Astrocyte (in vitro differentiated cells and primary cell): Measurements from ENCODE around the gene SOX14. TPM values are rescaled to one million over a fixed set of nuclear protein-coding genes. Genes with fewer than 3 reads are reported as not detected.

Source experiments
- DNase-seq: peaks from one replicate; pipeline ENCODE4 v3.0.0-alpha.2; 2010; ENCODE audit warnings: low read depth
- FAIRE-seq: peaks from 2 replicates; lab custom pipeline; 2011; peaks lifted over from hg19 to GRCh38; lab: Jason Lieb, UNC
- H2AFZ ChIP-seq: 2 replicates; pipeline ENCODE4 v1.6.0; 2012; ENCODE audit warnings: low read depth, low read length, inconsistent platforms
- H3K27ac ChIP-seq: 2 replicates; pipeline ENCODE4 v1.5.1; 2011; ENCODE audit warnings: low read depth, low read length, inconsistent platforms
- H3K27me3 ChIP-seq: 2 replicates; pipeline ENCODE4 v1.6.0; 2011; ENCODE audit warnings: low read length, inconsistent platforms; ENCODE audit not compliant: insufficient read depth
- H3K36me3 ChIP-seq: 2 replicates; pipeline ENCODE4 v1.5.1; 2011; ENCODE audit warnings: low read length, inconsistent platforms; ENCODE audit not compliant: insufficient read depth
- H3K4me1 ChIP-seq: 2 replicates; pipeline ENCODE4 v1.5.1; 2011; ENCODE audit warnings: low read length, inconsistent platforms; ENCODE audit not compliant: insufficient read depth
- H3K4me2 ChIP-seq: 2 replicates; pipeline ENCODE4 v1.6.0; 2012; ENCODE audit warnings: low read length, inconsistent platforms
- H3K4me3 ChIP-seq: 2 replicates; pipeline ENCODE4 v1.5.1; 2011; ENCODE audit warnings: low read depth, mild to moderate bottlenecking, low read length, inconsistent platforms; ENCODE audit not compliant: insufficient read depth
- H3K79me2 ChIP-seq: 2 replicates; pipeline ENCODE4 v1.6.0; 2012; ENCODE audit warnings: mild to moderate bottlenecking, low read length, inconsistent platforms; ENCODE audit not compliant: insufficient read depth
- H3K9ac ChIP-seq: 2 replicates; pipeline ENCODE4 v1.6.0; 2012; ENCODE audit warnings: mild to moderate bottlenecking, low read length, inconsistent platforms
- H3K9me3 ChIP-seq: 2 replicates; pipeline ENCODE4 v1.5.1; 2012; ENCODE audit warnings: low read depth, mild to moderate bottlenecking, low read length, inconsistent platforms; ENCODE audit not compliant: insufficient read depth
- H4K20me1 ChIP-seq: 2 replicates; pipeline ENCODE4 v1.6.0; 2012; ENCODE audit warnings: low read length, inconsistent platforms; ENCODE audit not compliant: insufficient read depth
- H3K27ac Mint-ChIP-seq: one replicate; pipeline ENCODE4 v1.8.0; 2021; ENCODE audit warnings: mild to moderate bottlenecking, mixed read lengths; ENCODE audit not compliant: unreplicated experiment
- H3K27me3 Mint-ChIP-seq: one replicate; pipeline ENCODE4 v1.8.0; 2021; ENCODE audit warnings: low read depth, mixed read lengths; ENCODE audit not compliant: unreplicated experiment
- H3K36me3 Mint-ChIP-seq: one replicate; pipeline ENCODE4 v1.8.0; 2021; ENCODE audit warnings: low read depth, mixed read lengths; ENCODE audit not compliant: unreplicated experiment
- H3K4me1 Mint-ChIP-seq: one replicate; pipeline ENCODE4 v1.8.0; 2021; ENCODE audit warnings: low read depth, mixed read lengths; ENCODE audit not compliant: unreplicated experiment
- H3K4me3 Mint-ChIP-seq: one replicate; pipeline ENCODE4 v1.8.0; 2021; ENCODE audit warnings: mild to moderate bottlenecking, moderate library complexity, mixed read lengths; ENCODE audit not compliant: unreplicated experiment
- H3K9me3 Mint-ChIP-seq: one replicate; pipeline ENCODE4 v1.8.0; 2021; ENCODE audit warnings: mild to moderate bottlenecking, mixed read lengths; ENCODE audit not compliant: unreplicated experiment
- EZH2 ChIP-seq: IDR thresholded peaks from 2 replicates; pipeline ENCODE4 v1.6.1; 2012; ENCODE audit warnings: mild to moderate bottlenecking, low read length, inconsistent platforms; ENCODE audit not compliant: insufficient read depth
- total RNA-seq: library from RNA; stranded (reverse); gene quantifications from 2 replicates; pipeline ENCODE4 v1.2.1, GENCODE V29; 2021
- TF ChIP-seq, protein P1 (sequence below): IDR thresholded peaks from 2 replicates; pipeline ENCODE4 v1.5.1; 2011; ENCODE audit warnings: low read depth, mild to moderate bottlenecking, inconsistent platforms, low read length, moderate library complexity; ENCODE audit not compliant: insufficient read depth

The SOX14 gene
- total RNA-seq, 1 donor from 2014 or later, result 0.09 TPM

DNA sequence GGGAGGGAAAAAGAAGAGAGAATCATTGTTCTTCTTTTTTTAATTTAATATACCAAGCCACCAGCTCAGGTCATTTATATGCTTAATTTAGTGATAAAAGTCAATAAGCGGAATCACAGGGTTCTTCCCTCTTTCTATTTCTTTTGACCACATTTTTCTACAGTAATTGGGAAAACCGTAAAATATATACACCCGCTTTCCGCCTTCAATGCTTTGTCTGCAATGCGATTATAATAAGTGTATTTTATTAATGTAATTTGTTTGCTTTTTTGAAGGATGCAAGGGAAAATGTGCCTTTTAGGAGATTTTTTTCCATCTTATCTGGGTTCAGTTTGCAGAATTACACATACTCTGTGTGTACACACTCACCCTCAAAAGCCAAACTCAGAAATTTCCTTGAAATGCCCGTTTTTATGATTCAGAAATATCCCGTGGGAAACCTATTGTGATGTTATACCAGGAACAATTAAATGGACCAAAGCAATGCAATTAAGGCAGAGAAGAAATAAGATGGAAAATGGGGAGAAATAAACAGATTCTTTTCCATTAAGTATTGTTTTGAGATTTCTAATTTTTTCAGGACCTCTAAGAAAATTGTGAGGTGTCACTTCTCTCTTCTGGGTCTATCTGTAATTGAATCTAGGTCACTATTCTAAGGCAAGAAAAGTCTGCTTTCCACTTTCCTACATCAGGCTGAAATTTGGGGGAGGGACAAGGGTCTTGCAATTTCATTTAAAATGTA is 8.3 kb downstream of the SOX14 start:
- FAIRE-seq (no peak), DNase-seq (no peak)
- no peak overlapping the region for H3K4me3 Mint-ChIP-seq
- peaks cover 2% of the 10 kb centered on the region for H3K4me1 Mint-ChIP-seq
- Histone ChIP-seq H2AFZ (peak overlapping the region; percentile 5), H4K20me1 (no peaks in the 10 kb centered on the region), H3K4me2 (no peak overlapping the region), H3K27me3 (peaks cover 77% of the 10 kb centered on the region), H3K27ac (no peak overlapping the region), H3K4me3 (no peak overlapping the region), H3K36me3 (no peaks in the 10 kb centered on the region), H3K4me1 (no peaks in the 10 kb centered on the region), H3K9ac (no peak overlapping the region), H3K9me3 (peaks cover 2% of the 10 kb centered on the region), H3K79me2 (no peaks in the 10 kb centered on the region)
- no peak for TF ChIP-seq EZH2
- TF ChIP-seq, protein P1, sequence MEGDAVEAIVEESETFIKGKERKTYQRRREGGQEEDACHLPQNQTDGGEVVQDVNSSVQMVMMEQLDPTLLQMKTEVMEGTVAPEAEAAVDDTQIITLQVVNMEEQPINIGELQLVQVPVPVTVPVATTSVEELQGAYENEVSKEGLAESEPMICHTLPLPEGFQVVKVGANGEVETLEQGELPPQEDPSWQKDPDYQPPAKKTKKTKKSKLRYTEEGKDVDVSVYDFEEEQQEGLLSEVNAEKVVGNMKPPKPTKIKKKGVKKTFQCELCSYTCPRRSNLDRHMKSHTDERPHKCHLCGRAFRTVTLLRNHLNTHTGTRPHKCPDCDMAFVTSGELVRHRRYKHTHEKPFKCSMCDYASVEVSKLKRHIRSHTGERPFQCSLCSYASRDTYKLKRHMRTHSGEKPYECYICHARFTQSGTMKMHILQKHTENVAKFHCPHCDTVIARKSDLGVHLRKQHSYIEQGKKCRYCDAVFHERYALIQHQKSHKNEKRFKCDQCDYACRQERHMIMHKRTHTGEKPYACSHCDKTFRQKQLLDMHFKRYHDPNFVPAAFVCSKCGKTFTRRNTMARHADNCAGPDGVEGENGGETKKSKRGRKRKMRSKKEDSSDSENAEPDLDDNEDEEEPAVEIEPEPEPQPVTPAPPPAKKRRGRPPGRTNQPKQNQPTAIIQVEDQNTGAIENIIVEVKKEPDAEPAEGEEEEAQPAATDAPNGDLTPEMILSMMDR, result no peak
- H3K27me3 Mint-ChIP-seq, result peaks cover 94% of the 10 kb centered on the region
- no peaks in the 10 kb centered on the region for H3K36me3 Mint-ChIP-seq
- no peak overlapping the region for H3K27ac Mint-ChIP-seq
- peaks cover 4% of the 10 kb centered on the region for H3K9me3 Mint-ChIP-seq

DNA sequence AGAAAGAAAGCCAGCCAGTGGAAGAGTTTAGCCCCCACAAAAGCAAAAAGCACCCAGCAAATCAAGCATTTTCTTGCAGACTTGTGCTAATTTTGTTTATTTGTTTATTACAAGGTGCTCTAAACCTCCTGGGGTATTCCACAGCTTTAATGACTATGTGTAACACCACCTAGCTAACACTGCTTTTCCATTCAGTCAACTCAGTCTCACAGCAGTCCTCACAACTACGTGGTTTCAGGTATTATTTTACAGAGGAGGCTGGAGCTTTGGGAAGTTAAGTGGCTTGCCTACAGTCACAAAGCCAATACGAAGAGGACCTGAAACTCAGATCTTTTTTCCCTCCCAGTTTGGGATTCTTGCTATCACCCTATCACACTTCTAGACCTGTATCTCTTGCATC is 14.8 kb downstream of the SOX14 start:
- Mint-ChIP-seq H3K27ac (no peak overlapping the region), H3K9me3 (no peaks in the 10 kb centered on the region), H3K27me3 (peaks cover 63% of the 10 kb centered on the region), H3K4me3 (no peak overlapping the region), H3K4me1 (no peaks in the 10 kb centered on the region), H3K36me3 (no peaks in the 10 kb centered on the region)
- no peak overlapping the region for H3K9ac ChIP-seq
- H3K4me2 ChIP-seq, result no peak overlapping the region
- DNase-seq, result no peak
- H3K4me3 ChIP-seq, result no peak overlapping the region
- TF ChIP-seq EZH2, result no peak
- TF ChIP-seq, protein P1, result no peak
- no peaks in the 10 kb centered on the region for H3K4me1 ChIP-seq
- no peaks in the 10 kb centered on the region for H3K36me3 ChIP-seq
- H4K20me1 ChIP-seq, result no peaks in the 10 kb centered on the region
- H3K9me3 ChIP-seq, result no peaks in the 10 kb centered on the region
- no peak overlapping the region for H3K27ac ChIP-seq
- no peak overlapping the region for H2AFZ ChIP-seq
- no peaks in the 10 kb centered on the region for H3K79me2 ChIP-seq
- peaks cover 11% of the 10 kb centered on the region for H3K27me3 ChIP-seq
- no peak for FAIRE-seq

DNA sequence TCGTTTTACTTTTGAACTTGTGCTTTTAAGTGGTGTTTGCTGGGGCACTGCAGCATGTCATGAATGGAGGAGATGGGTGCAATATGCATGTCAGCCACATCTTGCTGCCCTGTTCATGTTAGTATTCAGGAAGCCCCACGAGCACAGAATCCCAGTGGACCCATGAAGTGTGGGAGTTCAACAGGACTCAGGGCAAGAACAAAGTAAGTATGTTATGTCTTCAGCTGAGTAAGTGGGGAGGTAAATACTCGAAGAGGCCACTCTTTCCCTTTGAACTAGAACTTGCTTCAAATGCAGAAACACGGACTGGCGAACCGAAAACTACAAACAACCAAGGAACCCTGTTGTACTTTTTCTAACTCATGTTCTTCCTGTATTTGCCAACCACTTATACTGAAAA is 23.4 kb downstream of the SOX14 start:
- Histone ChIP-seq H3K9me3 (no peaks in the 10 kb centered on the region), H3K79me2 (no peaks in the 10 kb centered on the region), H3K36me3 (no peaks in the 10 kb centered on the region), H2AFZ (no peak overlapping the region), H3K4me1 (no peaks in the 10 kb centered on the region), H3K4me3 (no peak overlapping the region), H3K9ac (no peak overlapping the region), H3K4me2 (no peak overlapping the region), H4K20me1 (no peaks in the 10 kb centered on the region), H3K27me3 (no peaks in the 10 kb centered on the region), H3K27ac (no peak overlapping the region)
- Mint-ChIP-seq H3K9me3 (no peaks in the 10 kb centered on the region), H3K27ac (no peak overlapping the region), H3K36me3 (no peaks in the 10 kb centered on the region), H3K4me1 (no peaks in the 10 kb centered on the region), H3K4me3 (no peak overlapping the region), H3K27me3 (peaks cover 23% of the 10 kb centered on the region)
- TF ChIP-seq, protein P1, result no peak
- TF ChIP-seq EZH2, result no peak
- FAIRE-seq (no peak), DNase-seq (no peak)
